SK-N-SH treated with all-trans-retinoic acid at 6 μM for 48 hours (cell line): Measurements from ENCODE around the gene FCGR3B.
"Not testable (repeated sequence)": the region's sequence is repeated elsewhere in the genome, so short reads cannot be mapped to it uniquely, and the experiment has no call there.

Experiments
- CSDC2 ChIP-seq: fragments of 250-450 bp; sonication (Bioruptor Pico); IDR thresholded peaks from 2 replicates; pipeline ENCODE4 v1.5.0; 2020; ENCODE audit warnings: mild to moderate bottlenecking, moderate library complexity
- RARB ChIP-seq: fragments of 250-450 bp; sonication (Bioruptor Pico); IDR thresholded peaks from 2 replicates; pipeline ENCODE4 v1.8.0; 2021; ENCODE audit warnings: mild to moderate bottlenecking, moderate library complexity
- TOX ChIP-seq: fragments of 250-450 bp; sonication (Bioruptor Pico); IDR thresholded peaks from 2 replicates; pipeline ENCODE4 v1.8.0; 2021; ENCODE audit warnings: mild to moderate bottlenecking, moderate library complexity, borderline replicate concordance
- ZC3H10 ChIP-seq: fragments of 250-450 bp; sonication (Bioruptor Pico); IDR thresholded peaks from 2 replicates; pipeline ENCODE4 v1.5.1; 2021; ENCODE audit warnings: mild to moderate bottlenecking, moderate library complexity
- ZFP3 ChIP-seq: fragments of 250-450 bp; sonication (Bioruptor Pico); IDR thresholded peaks from 2 replicates; pipeline ENCODE4 v1.5.0; 2020; ENCODE audit warnings: mild to moderate bottlenecking, moderate library complexity
- ZNF8 ChIP-seq: fragments of 450-650 bp; formaldehyde crosslinking; IDR thresholded peaks from 2 replicates; pipeline ENCODE4 v1.5.0; 2020; ENCODE audit warnings: mild to moderate bottlenecking, moderate library complexity
- TF ChIP-seq, protein P1 (sequence below): fragments of 250-450 bp; sonication (Bioruptor Pico); IDR thresholded peaks from 2 replicates; pipeline ENCODE4 v1.8.0; 2020; ENCODE audit warnings: mild to moderate bottlenecking, moderate library complexity, borderline replicate concordance
- TF ChIP-seq, protein P2 (sequence below): fragments of 250-450 bp; sonication (Bioruptor Pico); IDR thresholded peaks from 2 replicates; pipeline ENCODE4 v1.5.0; 2020; ENCODE audit warnings: mild to moderate bottlenecking, moderate library complexity
- TF ChIP-seq, protein P3 (sequence below): fragments of 250-450 bp; sonication (Bioruptor Pico); IDR thresholded peaks from 2 replicates; pipeline ENCODE4 v1.5.1; 2021; ENCODE audit warnings: mild to moderate bottlenecking, moderate library complexity

DNA sequence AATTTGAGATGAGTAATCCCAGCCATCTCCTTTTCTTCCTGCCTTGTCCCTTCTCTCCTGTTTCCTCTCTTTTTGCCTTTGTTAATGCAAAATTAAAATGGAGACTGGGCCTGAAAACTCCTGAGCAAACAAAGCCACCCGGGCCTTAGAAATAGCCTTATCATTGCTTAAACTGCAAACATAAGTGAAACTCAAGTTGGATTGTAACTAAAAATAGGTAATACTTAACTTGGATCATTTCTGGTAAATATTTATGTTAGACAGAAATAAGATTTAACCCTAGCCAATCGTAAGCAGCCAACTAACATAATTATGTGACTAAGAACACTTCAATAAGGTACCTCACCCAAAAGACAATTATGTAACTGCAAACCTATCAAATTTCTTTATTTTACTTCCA lies 35.4 kb downstream of the FCGR3B start:
- TF ChIP-seq, protein P1, sequence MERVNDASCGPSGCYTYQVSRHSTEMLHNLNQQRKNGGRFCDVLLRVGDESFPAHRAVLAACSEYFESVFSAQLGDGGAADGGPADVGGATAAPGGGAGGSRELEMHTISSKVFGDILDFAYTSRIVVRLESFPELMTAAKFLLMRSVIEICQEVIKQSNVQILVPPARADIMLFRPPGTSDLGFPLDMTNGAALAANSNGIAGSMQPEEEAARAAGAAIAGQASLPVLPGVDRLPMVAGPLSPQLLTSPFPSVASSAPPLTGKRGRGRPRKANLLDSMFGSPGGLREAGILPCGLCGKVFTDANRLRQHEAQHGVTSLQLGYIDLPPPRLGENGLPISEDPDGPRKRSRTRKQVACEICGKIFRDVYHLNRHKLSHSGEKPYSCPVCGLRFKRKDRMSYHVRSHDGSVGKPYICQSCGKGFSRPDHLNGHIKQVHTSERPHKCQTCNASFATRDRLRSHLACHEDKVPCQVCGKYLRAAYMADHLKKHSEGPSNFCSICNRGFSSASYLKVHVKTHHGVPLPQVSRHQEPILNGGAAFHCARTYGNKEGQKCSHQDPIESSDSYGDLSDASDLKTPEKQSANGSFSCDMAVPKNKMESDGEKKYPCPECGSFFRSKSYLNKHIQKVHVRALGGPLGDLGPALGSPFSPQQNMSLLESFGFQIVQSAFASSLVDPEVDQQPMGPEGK = not testable (repeated sequence)
- TF ChIP-seq CSDC2; ZFP3 (CRISPR knock-in tag); ZNF8; RARB; TOX (CRISPR knock-in tag); ZC3H10 (CRISPR knock-in tag): not testable (repeated sequence)
- TF ChIP-seq, protein P2, sequence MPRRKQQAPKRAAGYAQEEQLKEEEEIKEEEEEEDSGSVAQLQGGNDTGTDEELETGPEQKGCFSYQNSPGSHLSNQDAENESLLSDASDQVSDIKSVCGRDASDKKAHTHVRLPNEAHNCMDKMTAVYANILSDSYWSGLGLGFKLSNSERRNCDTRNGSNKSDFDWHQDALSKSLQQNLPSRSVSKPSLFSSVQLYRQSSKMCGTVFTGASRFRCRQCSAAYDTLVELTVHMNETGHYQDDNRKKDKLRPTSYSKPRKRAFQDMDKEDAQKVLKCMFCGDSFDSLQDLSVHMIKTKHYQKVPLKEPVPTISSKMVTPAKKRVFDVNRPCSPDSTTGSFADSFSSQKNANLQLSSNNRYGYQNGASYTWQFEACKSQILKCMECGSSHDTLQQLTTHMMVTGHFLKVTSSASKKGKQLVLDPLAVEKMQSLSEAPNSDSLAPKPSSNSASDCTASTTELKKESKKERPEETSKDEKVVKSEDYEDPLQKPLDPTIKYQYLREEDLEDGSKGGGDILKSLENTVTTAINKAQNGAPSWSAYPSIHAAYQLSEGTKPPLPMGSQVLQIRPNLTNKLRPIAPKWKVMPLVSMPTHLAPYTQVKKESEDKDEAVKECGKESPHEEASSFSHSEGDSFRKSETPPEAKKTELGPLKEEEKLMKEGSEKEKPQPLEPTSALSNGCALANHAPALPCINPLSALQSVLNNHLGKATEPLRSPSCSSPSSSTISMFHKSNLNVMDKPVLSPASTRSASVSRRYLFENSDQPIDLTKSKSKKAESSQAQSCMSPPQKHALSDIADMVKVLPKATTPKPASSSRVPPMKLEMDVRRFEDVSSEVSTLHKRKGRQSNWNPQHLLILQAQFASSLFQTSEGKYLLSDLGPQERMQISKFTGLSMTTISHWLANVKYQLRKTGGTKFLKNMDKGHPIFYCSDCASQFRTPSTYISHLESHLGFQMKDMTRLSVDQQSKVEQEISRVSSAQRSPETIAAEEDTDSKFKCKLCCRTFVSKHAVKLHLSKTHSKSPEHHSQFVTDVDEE = not testable (repeated sequence)
- TF ChIP-seq, protein P3, sequence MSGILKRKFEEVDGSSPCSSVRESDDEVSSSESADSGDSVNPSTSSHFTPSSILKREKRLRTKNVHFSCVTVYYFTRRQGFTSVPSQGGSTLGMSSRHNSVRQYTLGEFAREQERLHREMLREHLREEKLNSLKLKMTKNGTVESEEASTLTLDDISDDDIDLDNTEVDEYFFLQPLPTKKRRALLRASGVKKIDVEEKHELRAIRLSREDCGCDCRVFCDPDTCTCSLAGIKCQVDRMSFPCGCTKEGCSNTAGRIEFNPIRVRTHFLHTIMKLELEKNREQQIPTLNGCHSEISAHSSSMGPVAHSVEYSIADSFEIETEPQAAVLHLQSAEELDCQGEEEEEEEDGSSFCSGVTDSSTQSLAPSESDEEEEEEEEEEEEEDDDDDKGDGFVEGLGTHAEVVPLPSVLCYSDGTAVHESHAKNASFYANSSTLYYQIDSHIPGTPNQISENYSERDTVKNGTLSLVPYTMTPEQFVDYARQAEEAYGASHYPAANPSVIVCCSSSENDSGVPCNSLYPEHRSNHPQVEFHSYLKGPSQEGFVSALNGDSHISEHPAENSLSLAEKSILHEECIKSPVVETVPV = not testable (repeated sequence)
